GM19372 (cell line): ENCODE results near the gene CCDC40.
"Not testable (repeated sequence)": the region's sequence is repeated elsewhere in the genome, so short reads cannot be mapped to it uniquely, and the experiment has no call there.

Experiments
- ATAC-seq: cut with Tn5 transposase; IDR thresholded peaks from one replicate; pipeline ENCODE4 v1.9.1; 2021; ENCODE audit warnings: mild to moderate bottlenecking, low read depth, moderate library complexity; ENCODE audit not compliant: unreplicated experiment

Gene CCDC40

GRCh38 chr17:80071116-80071841 is 34.8 kb downstream of the CCDC40 start:
- ATAC-seq, result no peak

DNA sequence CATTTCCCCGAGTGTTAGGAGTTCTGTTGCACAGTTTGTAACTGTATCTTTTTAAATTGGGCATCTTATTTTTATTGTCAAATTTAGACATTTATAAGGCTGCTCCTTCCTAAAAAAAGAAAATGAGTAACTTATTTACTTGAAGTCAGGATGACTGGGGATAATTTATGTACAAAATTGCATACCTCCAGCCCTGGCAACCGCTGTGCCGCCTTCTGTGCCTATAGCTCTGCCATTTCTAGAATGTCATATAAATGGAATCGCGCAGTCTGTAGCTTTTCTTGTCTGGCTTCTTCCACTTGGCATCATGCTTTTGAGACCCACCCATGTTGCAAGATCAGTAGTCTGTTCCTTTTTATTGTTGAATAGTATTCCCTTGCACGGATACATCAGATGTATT is 36.0 kb downstream of the CCDC40 start:
- ATAC-seq, result no peak

- no peak for ATAC-seq
These were observed 43.6 kb downstream of the CCDC40 start for GRCh38 chr17:80080081-80080480.

- ATAC-seq, result no peak
These were observed 45.2 kb downstream of the CCDC40 start for GRCh38 chr17:80081596-80081995.

GRCh38 chr17:80082403-80083135 is 46.1 kb downstream of the CCDC40 start:
- no peak for ATAC-seq

DNA sequence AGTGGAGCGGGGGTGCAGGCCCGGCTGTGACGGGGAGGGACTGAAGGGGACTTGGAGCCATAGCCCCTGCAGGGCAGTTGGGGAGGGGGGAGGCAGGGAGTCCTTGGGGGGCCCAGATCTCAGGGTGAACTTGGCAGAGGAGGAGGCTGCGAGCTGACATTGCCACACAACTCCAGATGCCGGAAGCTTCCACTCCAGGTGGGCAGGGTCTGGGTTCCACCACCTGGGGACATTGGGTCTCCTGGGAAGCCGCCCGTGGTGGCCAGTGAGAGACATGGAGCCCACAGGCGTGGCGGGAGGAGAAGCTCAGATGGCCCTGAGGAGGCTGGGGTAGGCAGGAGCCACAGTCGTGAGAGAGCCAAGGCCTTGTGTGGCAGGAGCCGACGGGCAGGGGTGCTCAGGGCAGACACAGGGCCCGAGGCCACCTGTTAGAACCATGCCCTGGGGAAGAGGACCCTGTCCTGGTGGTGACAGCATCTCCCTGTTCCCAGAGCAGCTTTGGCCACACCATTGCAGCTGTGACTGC is 46.8 kb downstream of the CCDC40 start:
- no peak for ATAC-seq

DNA sequence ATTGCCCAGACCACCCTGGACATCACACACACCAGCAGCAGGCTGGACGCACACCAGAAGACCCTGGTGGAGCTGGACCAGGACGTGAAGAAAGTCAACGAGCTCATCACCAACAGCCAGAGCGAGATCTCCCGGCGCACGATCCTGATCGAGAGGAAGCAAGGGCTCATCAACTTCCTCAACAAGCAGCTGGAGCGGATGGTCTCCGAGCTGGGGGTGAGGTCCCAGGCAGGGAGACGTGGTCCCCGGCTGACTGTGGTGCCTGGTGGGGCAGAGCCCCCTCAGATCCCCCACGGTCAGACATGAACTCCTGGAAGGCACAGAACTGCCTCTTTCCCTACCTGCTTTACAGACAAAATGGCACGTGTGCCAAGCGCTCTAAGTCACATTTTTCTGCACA is 48.3 kb downstream of the CCDC40 start:
- no peak for ATAC-seq

DNA sequence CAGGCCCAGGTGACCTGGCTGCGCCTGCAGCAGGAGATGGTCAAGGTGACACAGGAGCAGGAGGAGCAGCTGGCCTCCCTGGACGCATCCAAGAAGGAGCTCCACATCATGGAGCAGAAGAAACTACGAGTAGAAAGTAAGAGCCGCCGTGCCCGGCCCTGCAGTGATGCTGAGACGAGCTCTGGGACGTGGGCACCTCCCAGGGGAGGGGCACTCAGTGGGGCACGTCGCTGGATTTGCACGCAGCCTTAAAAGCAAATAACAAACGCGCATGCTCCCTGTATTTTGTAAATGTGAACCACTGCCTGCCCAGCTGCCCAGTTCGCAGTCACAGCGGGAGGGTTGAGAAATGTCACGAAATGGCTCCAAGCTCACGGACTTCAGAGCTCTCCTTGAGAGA is 49.6 kb downstream of the CCDC40 start:
- ATAC-seq, result no peak

DNA sequence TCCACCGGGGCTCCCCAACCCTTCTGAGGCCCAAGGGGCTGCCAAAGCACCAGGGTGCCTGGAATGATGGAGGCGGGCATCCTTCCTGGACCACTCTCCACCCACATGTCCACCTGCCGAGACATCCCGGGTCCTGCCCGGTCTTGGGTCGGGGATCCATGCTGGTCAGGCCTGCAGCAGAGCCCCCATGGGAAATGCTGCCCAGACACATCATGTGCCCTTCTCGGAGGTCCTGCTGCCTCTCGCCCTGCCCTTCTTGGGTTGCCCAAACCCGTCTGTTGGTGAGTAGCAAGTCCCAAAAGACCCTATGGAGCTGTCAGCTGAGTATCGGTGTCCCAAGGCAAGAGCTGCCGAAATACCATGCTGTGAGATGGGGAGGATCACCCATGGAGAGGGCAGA is 50.2 kb downstream of the CCDC40 start:
- ATAC-seq, result no peak

GRCh38 chr17:80087346-80088265 is 51.2 kb downstream of the CCDC40 start:
- ATAC-seq, result no peak

- ATAC-seq, result no peak
These were observed 53.3 kb downstream of the CCDC40 start for GRCh38 chr17:80089762-80090161.

DNA sequence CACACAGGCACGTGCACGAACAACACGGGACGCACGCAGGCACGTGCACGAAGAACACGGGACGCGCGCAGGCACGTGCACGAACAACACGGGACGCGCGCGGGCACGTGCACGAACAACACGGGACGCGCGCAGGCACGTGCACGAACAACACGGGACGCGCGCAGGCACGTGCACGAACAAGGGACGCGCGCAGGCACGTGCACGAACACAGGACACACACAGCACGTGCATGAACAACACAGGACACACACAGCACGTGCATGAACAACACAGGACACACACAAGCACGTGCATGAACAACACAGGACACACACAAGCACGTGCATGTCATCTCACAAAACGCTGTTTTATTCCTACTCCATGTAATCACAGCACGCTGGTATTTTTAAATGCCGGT is 53.7 kb downstream of the CCDC40 start:
- ATAC-seq, result not testable (repeated sequence)

DNA sequence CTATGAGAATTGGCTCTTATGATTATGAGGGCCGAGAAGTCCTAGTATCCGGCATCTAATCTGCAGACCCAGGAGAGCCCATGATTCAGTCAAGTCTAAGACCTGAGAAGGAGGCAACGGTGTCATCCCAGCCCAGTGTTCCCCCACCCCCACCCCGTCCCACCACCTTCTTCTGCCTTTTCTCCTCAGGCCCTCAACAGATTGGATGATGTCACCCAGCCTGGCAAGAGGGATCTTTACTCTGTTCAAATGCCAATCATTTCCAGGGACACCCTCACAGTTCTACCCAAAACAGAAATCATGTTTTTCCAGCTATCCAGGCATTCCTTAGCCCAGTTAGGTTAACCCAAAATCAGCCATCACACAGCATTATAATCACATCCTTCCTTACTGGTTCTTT is 54.9 kb downstream of the CCDC40 start:
- no peak for ATAC-seq

DNA sequence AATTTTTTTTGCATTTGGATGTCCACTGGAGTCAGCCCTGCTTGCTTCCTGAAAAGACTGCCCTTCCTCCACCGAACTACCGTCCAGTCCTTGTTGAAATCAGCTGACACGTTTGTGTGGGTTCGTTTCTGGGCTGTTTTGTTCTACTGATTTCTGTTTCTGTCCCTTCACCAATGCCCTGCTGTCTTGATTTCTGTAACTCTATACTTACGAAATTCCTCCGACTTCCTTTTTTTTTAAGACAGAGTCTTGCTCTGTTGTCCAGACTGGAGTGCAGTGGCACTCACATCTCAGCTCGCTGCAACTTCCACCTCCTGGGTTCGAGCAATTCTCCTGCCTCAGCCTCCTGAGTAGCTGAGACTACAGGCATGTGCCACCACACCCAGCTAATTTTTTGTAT is 56.5 kb downstream of the CCDC40 start:
- ATAC-seq, result no peak

DNA sequence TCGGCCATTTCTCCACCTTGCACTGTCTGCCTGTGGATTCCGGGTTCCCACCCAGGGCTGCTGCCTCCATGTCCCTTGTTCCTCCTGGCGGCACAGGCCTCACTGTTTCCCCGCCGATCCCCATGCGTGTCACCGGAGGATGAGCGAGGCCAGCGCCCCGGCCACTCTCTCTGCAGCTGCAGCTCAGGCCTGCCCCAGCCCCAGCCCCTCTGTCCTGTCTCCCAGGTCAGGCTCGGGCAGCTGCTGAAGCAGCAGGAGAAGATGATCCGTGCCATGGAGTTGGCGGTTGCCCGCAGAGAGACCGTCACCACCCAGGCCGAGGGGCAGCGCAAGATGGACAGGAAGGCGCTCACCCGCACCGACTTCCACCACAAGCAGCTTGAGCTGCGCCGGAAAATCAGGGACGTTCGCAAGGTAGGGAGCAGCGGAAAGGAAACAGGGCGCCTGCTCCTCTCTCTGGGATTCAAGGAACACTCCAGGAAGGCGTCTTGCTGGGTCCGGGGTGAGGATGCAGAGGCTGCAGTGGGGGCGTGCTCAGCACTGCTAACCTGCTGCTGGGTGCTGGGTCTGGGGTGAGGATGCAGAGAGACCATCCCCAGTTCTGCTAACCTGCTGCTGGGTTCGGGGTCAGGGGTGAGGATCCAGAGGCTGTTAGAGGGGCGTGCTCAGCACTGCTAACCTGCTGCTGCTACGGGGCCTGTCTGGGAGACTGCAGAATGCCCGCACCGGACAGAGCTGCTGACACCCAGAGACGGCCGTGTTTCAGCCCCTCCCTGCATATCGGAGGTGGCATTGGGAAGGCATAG is 58.8 kb downstream of the CCDC40 start:
- no peak for ATAC-seq

- no peak for ATAC-seq
These were observed 59.5 kb downstream of the CCDC40 start for GRCh38 chr17:80095844-80096475.

DNA sequence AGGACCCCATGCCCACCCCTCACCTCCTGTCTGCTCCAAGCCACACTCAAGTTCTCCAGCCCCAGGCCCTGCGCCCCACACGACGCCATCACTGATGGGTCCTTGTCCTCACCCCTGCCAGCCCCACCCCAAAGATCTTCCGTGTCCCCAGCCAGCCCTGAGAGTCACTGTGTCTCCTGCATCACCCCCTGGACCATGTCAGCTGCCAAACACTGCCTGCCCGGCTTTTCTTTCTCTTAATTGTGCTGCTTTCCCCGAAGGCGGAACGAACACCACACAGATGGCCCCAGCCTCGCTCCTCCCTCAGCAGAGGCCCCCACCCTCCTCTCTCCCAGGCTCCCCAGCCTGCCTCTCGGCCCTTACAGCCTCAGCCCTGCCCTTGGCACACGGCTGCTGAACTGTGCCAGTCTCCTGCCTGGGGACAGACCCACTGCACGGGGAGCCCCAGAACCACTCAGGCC is 60.1 kb downstream of the CCDC40 start:
- ATAC-seq, result no peak

- ATAC-seq, result no peak
These were observed 60.7 kb downstream of the CCDC40 start for GRCh38 chr17:80097127-80097621.
